Left lung (tissue), 14 donors: ENCODE results near the gene CXCR4. TPM values are rescaled to one million over a fixed set of nuclear protein-coding genes. Genes with fewer than 3 reads are reported as not detected.
A peak's percentile ranks its signal among the peaks of the same experiment; 100 is the strongest.

ENCODE experiments used
- ATAC-seq: fragments of 200-7000 bp; cut with Tn5 transposase; one replicate; pipeline ENCODE4 v1.9.1; 2020; ENCODE audit warnings: moderate library complexity
- DNase-seq, 4 donors: peaks; one replicate each; pipeline ENCODE4 v3.0.0-alpha.2; 2013 to 2020
- H3K27ac ChIP-seq, 2 donors: fragments of 200-600 bp; sonication (generic) in 1 of 2; one replicate each; pipeline versions ENCODE4 v1.5.0 to v1.8.0; 2020 to 2021
- H3K27me3 ChIP-seq, 2 donors: fragments of 200-600 bp; sonication (generic) in 1 of 2; one replicate each; pipeline versions ENCODE4 v1.5.0 to v1.8.0; 2020 to 2021
- H3K36me3 ChIP-seq, 2 donors: fragments of 200-600 bp; sonication (generic) in 1 of 2; one replicate each; pipeline versions ENCODE4 v1.5.0 to v1.8.0; 2020 to 2021
- H3K4me1 ChIP-seq, 2 donors: fragments of 200-600 bp; one replicate each; pipeline ENCODE4 v1.8.0; 2021
- H3K4me3 ChIP-seq, 2 donors: fragments of 200-600 bp; sonication (generic) in 1 of 2; one replicate each; pipeline versions ENCODE4 v1.5.0 to v1.8.0; 2020 to 2021; ENCODE audit warnings: mild to moderate bottlenecking in 1 of 2
- H3K9me3 ChIP-seq, 2 donors: fragments of 200-600 bp; sonication (generic) in 1 of 2; one replicate each; pipeline versions ENCODE4 v1.5.0 to v1.8.0; 2020 to 2021
- CTCF ChIP-seq, 2 donors: fragments of 200-600 bp; sonication (generic) in 1 of 2; IDR thresholded peaks; one replicate each; pipeline versions ENCODE4 v1.5.0 to v1.8.0; 2021; ENCODE audit warnings: antibody characterized with exemption in 2 of 2
- intact Hi-C, 2 donors: fragments of 100-400 bp; cut with DNase I; formaldehyde crosslinking; loops; one replicate each; pipeline versions ENCODE4 v1.11.2 to v1.14.2; 2022
- long read RNA-seq, 12 donors: library from polyadenylated mRNA in 2 of 12; unstranded in 2 of 12; transcript quantifications; one replicate each; pipeline ENCODE4 v2.0.0 and lab custom pipeline, GENCODE V29; 2019 to 2026
- polyA plus RNA-seq, 6 donors: library from polyadenylated mRNA; unstranded; fragments of 120-200 nt; gene quantifications; one replicate each; pipeline ENCODE4 v1.2.1, GENCODE V29; 2013; ENCODE audit not compliant: insufficient read length in 6 of 6
- total RNA-seq, 2 donors: library from RNA; stranded (reverse); fragmentation: NEBNext Ultra II Directional; extraction: Animal tissue kit (Norgen Biotek cat#: 25700); gene quantifications; one replicate each; pipeline ENCODE4 v1.2.1, GENCODE V29; 2021
- donor health status: DM: no; HTN: yes; CAD: no.
- donor health status: DM: no; HTN: no; CAD: no.

Gene CXCR4
- 10 to 100 TPM; 21.3 to 54.9 TPM for total RNA-seq
- polyA plus RNA-seq, result 10 to 100 TPM; 36.4 to 67.3 (median 45.9) TPM
- long read RNA-seq, donor 1, transcript CXCR4-201 (2 exons, 1,682 nt), result major isoform, 26 of 36 reads
- long read RNA-seq, donor 1, transcript CXCR4-202 (1 exons, 1,895 nt), result minor isoform, 10 of 36 reads
- long read RNA-seq, donor 1, partial matches to known transcripts, result 0 of 36 reads
- long read RNA-seq, donor 1, other reads (novel, unspliced or antisense), result 0 of 36 reads
- long read RNA-seq, donor 2, transcript CXCR4-202 (1 exons, 1,895 nt), result minor isoform, 11 of 25 reads
- long read RNA-seq, donor 2, transcript CXCR4-201 (2 exons, 1,682 nt), result major isoform, 14 of 25 reads
- long read RNA-seq, donor 2, partial matches to known transcripts, result 0 of 25 reads
- long read RNA-seq, donor 2, other reads (novel, unspliced or antisense), result 0 of 25 reads
- long read RNA-seq, donor 3, transcript CXCR4-201 (2 exons, 1,682 nt), result major isoform, 26 of 35 reads
- long read RNA-seq, donor 3, partial matches to known transcripts, result 0 of 35 reads
- long read RNA-seq, donor 3, other reads (novel, unspliced or antisense), result 5 of 35 reads
- long read RNA-seq, donor 4, transcript CXCR4-201 (2 exons, 1,682 nt), result major isoform, 13 of 13 reads
- long read RNA-seq, donor 4, partial matches to known transcripts, result 0 of 13 reads
- long read RNA-seq, donor 4, other reads (novel, unspliced or antisense), result 0 of 13 reads
- long read RNA-seq, donor 5, transcript CXCR4-201 (2 exons, 1,682 nt), result major isoform, 16 of 27 reads
- long read RNA-seq, donor 5, transcript CXCR4-202 (1 exons, 1,895 nt), result minor isoform, 11 of 27 reads
- long read RNA-seq, donor 5, partial matches to known transcripts, result 0 of 27 reads
- long read RNA-seq, donor 5, other reads (novel, unspliced or antisense), result 0 of 27 reads
- long read RNA-seq, donor 6, transcript CXCR4-202 (1 exons, 1,895 nt), result minor isoform, 16 of 39 reads
- long read RNA-seq, donor 6, transcript CXCR4-201 (2 exons, 1,682 nt), result major isoform, 23 of 39 reads
- long read RNA-seq, donor 6, partial matches to known transcripts, result 0 of 39 reads
- long read RNA-seq, donor 6, other reads (novel, unspliced or antisense), result 0 of 39 reads
- long read RNA-seq, donor 7, transcript CXCR4-202 (1 exons, 1,895 nt), result major isoform, 9 of 15 reads
- long read RNA-seq, donor 7, transcript CXCR4-201 (2 exons, 1,682 nt), result minor isoform, 6 of 15 reads
- long read RNA-seq, donor 7, partial matches to known transcripts, result 0 of 15 reads
- long read RNA-seq, donor 7, other reads (novel, unspliced or antisense), result 0 of 15 reads
- long read RNA-seq, donor 8, transcript CXCR4-201 (2 exons, 1,682 nt), result major isoform, 6 of 7 reads
- long read RNA-seq, donor 8, partial matches to known transcripts, result 0 of 7 reads
- long read RNA-seq, donor 8, other reads (novel, unspliced or antisense), result 0 of 7 reads
- long read RNA-seq, donor 9, result 0 reads
- long read RNA-seq, donor 10, transcript CXCR4-201 (2 exons, 1,682 nt), result major isoform, 31 of 34 reads
- long read RNA-seq, donor 10, partial matches to known transcripts, result 0 of 34 reads
- long read RNA-seq, donor 10, other reads (novel, unspliced or antisense), result 1 of 34 reads
- long read RNA-seq, donor 11, transcript CXCR4-201 (2 exons, 1,682 nt), result minor isoform, 19 of 44 reads
- long read RNA-seq, donor 11, transcript CXCR4-202 (1 exons, 1,895 nt), result major isoform, 25 of 44 reads
- long read RNA-seq, donor 11, partial matches to known transcripts, result 0 of 44 reads
- long read RNA-seq, donor 11, other reads (novel, unspliced or antisense), result 0 of 44 reads
- long read RNA-seq, donor 12, transcript CXCR4-202 (1 exons, 1,895 nt), result minor isoform, 9 of 22 reads
- long read RNA-seq, donor 12, transcript CXCR4-201 (2 exons, 1,682 nt), result major isoform, 13 of 22 reads
- long read RNA-seq, donor 12, partial matches to known transcripts, result 0 of 22 reads
- long read RNA-seq, donor 12, other reads (novel, unspliced or antisense), result 0 of 22 reads

GRCh38 chr2:136117909-136118818 is at the start of gene CXCR4:
CXCR4 (minus strand) TSS chr2:136118149; CDS start chr2:136118060, 89 bp downstream.
- peaks cover 45 to 52% of the 10 kb centered on the region in 2 donors for H3K27me3 ChIP-seq
- DNase-seq, result peak; percentile 44 to 96 (median 74)
- peaks cover 4 to 69% of the 10 kb centered on the region in 2 donors for H3K4me1 ChIP-seq
- no peak for TF ChIP-seq CTCF (IDR thresholded peaks at IDR 0.05)
- H3K9me3 ChIP-seq, result no peaks in the 10 kb centered on the region
- peak; percentile 58 for ATAC-seq
- H3K4me3 ChIP-seq, result peak within 1 kb of the TSS; percentile 37 to 72
- peak within 1 kb of the TSS; percentile 83 to 84 for H3K27ac ChIP-seq
- intact Hi-C loops, result no loop called here
- H3K36me3 ChIP-seq, result peaks cover 0 to 19% of the 10 kb centered on the region in 2 donors

GRCh38 chr2:136164280-136164776 is 46.4 kb upstream of the CXCR4 start:
- no peak overlapping the region for H3K27ac ChIP-seq
- no peaks in the 10 kb centered on the region for H3K9me3 ChIP-seq
- DNase-seq (no peak), ATAC-seq (no peak)
- no peak for TF ChIP-seq CTCF (IDR thresholded peaks at IDR 0.05)
- H3K36me3 ChIP-seq, result no peaks in the 10 kb centered on the region
- no peak overlapping the region for H3K4me3 ChIP-seq
- intact Hi-C loops, result no loop called here
- H3K27me3 ChIP-seq, result no peaks in the 10 kb centered on the region
- peaks cover 0 to 11% of the 10 kb centered on the region in 2 donors for H3K4me1 ChIP-seq

- peak overlapping the region in 1 of 2 donors; percentile 51 for H3K27ac ChIP-seq
- no peak overlapping the region for H3K4me3 ChIP-seq
- no peaks in the 10 kb centered on the region for H3K9me3 ChIP-seq
- ATAC-seq (no peak), DNase-seq (no peak)
- H3K36me3 ChIP-seq, result no peaks in the 10 kb centered on the region
- intact Hi-C loops, result no loop called here
- H3K4me1 ChIP-seq, result peaks cover 0 to 4% of the 10 kb centered on the region in 2 donors
- no peaks in the 10 kb centered on the region for H3K27me3 ChIP-seq
- no peak for TF ChIP-seq CTCF (IDR thresholded peaks at IDR 0.05)
These were observed 44.5 kb upstream of the CXCR4 start for GRCh38 chr2:136162438-136162837.
